Mesangial cell (primary cell): ENCODE results near the gene DDAH2. TPM values are rescaled to one million over a fixed set of nuclear protein-coding genes. Genes with fewer than 3 reads are reported as not detected.

Experiments
- total RNA-seq: library from RNA; depleted of rRNA; stranded (reverse); fragments of >200 nt; gene quantifications from 2 replicates; pipeline ENCODE4 v1.2.3, GENCODE V29; 2015

Gene DDAH2
- 38.1 and 92.2 TPM in 2 replicates for total RNA-seq

DNA sequence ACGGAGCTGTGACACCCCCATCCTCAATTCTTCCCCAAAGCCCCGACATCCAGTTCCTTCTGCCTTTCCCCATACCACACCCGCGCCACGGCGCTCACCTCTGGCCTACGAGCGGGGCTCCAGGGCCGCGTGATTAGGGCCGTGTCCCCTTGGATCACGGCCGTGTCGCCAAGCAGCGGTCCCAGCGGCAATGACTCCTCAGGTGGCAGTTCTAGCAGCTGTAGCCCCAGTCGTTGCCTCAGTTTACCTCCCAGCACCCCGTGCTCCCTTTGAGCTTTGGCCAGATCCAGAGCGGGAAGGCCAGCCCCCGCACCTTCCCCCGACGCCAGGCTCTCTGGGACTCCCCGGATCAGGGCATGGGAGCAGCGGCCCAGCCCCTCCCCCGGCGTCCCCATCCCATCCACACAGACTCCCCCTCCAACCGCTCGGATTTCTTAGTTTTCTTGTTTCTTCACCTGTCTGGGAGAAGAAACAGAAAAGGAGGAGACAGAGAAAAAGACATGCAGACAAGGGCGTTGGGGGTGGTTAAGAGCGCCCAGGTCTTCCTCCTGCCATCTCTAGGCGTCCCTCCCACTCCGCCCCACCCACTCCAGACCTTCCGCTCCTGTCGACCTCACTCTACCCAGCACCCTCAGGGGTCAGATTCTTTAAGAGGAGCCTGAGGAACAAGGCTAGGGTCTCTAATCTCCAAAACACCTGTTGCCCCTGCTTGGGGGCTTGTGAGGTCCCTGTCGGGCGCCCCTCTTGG lies at the start of gene DDAH2:
DDAH2 (minus strand) TSS at position 533 of the 748 bp plus-strand sequence; CDS start at position 395, 138 bp downstream.

GRCh38 chr6:31776989-31777666 lies 48.0 kb upstream of the DDAH2 start, which contains the start of gene VWA7:
VWA7 (minus strand) TSS chr6:31777328; CDS start chr6:31776779, 549 bp downstream.

DNA sequence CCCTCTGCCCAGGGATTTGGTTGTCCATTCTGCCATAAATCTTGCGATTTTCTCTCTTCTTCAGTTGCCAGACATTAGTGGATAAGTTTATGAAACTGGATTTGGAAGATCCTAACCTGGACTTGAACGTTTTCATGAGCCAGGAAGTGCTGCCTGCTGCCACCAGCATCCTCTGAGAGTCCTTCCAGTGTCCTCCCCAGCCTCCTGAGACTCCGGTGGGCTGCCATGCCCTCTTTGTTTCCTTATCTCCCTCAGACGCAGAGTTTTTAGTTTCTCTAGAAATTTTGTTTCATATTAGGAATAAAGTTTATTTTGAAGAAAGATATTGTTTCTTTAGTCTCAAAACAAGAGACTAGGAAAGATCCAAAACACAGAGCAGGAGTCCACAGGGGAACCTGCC lies 33.3 kb upstream of the DDAH2 start, which contains the start of gene SAPCD1:
SAPCD1 (plus strand) TSS at position 301 of the 400 bp plus-strand sequence. CDS start 399 bp downstream, outside the sequence.

DNA sequence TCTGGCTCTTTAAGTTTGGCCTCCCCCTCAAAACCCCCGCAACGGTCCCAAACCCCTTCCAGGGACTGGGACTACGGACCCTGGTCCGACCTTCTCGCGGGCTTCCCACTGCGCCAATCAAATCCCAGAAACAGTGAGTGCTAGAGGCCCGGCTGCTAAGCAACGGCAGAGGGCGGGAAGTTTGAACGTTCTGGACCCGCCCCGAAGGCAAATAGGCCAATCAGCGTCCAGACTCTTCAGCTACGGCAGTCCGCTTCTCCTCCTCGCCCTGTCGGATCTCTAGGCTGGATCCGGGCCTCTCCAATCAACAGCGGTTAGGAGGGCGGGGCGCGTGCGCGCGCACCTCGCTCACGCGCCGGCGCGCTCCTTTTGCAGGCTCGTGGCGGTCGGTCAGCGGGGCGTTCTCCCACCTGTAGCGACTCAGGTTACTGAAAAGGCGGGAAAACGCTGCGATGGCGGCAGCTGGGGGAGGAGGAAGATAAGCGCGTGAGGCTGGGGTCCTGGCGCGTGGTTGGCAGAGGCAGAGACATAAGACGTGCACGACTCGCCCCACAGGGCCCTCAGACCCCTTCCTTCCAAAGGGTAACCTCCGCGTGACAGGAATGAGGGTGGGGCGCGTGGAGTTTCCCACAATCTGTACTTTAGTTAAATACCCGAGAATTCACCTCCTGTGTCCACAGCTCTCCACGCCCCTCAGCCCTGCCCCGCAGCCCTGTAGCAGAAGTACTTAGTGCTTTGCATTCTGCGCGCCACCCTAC lies 10.7 kb upstream of the DDAH2 start, which contains the start of gene MSH5:
MSH5 (plus strand) TSS at position 367 of the 758 bp plus-strand sequence. CDS start 462 bp downstream, outside the sequence.

DNA sequence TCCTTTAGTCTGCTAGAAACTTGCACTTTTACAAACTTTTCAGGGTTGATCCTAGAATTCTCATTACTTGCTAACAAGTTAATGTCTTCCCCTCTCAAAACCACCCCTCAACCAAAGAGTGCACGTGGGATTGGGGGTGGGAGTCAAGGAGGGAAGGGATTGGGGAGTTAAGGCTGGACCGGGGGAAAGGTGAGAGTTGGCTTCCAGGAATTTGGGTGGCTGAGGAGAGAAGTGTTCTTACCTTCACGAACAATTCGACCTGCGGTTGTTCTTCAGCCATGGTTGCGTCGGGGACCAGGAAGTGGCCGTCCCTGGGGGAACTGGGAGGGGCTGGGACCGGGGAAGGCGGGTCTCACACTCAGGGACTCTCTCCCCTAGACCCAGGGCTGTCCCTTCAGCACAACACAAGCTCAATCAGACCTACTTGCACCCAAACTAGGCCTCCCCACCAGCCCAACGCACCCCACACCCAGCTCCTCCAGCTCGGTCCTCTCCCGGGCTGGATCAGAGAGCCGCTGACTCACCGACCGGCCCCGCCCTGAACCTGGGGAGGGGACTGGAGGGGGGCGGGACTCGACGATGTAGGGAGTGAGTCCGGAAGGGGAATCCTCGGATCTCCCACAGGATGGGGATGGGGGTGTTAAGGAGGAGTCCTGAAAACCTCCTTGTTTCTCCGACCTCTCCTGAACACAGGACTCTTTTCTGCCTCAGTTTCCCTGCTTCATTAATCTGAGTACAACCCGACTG lies 7.1 kb upstream of the DDAH2 start, which contains the start of gene CLIC1:
CLIC1 (minus strand) TSS at position 510 of the 747 bp plus-strand sequence; CDS start at position 280, 230 bp downstream.

GRCh38 chr6:31723245-31723979 lies 5.7 kb downstream of the DDAH2 start, which contains the start of gene MPIG6B:
MPIG6B (plus strand) TSS chr6:31723373; CDS start chr6:31723384, 11 bp downstream.

GRCh38 chr6:31721351-31722020 lies 7.6 kb downstream of the DDAH2 start, which contains the start of gene LY6G6C:
LY6G6C (minus strand) TSS chr6:31721746; CDS start chr6:31721679, 67 bp downstream.

GRCh38 chr6:31715022-31715958 lies 13.8 kb downstream of the DDAH2 start, which contains the start of gene LY6G6D:
LY6G6D (plus strand) TSS chr6:31715348; CDS start chr6:31715356, 8 bp downstream.

DNA sequence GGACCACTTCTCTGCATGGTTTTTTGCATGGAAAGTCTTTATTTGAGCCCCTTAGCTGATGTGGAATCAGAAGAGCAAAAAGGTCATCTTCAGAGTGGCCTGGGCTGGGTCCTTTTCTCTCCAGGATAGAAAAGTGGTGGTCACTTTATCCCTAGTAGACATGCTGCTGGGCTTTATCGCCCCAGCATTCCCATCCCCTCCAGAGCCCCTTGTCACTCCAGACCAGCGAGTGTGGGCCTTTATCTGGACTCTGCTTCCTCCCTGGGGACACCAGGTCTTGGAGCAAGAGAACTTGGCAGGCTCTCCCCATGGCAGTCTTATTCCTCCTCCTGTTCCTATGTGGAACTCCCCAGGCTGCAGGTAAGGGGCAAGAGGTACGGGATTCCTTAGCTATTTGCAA lies 22.5 kb downstream of the DDAH2 start, which contains the start of gene LY6G6F:
LY6G6F (plus strand) TSS at position 268 of the 400 bp plus-strand sequence; CDS start at position 309, 41 bp downstream.

GRCh38 chr6:31702819-31703716 lies 26.0 kb downstream of the DDAH2 start, which contains the start of gene ABHD16A:
ABHD16A (minus strand) TSS chr6:31703324; CDS start chr6:31703281, 43 bp downstream.

GRCh38 chr6:31680226-31681134 lies 48.6 kb downstream of the DDAH2 start, which contains the start of gene LY6G5C:
LY6G5C (minus strand) TSS chr6:31681067; CDS start chr6:31680373, 694 bp downstream.

Other genes with a start within 250 kb of the DDAH2 start
- gene MICB, start 231.2 kb downstream of the DDAH2 start, total RNA-seq = 7.5 and 28.2 TPM in 2 replicates
- gene MCCD1, start 200.3 kb downstream of the DDAH2 start, total RNA-seq = not detected in 2 replicates
- 416 and 449 TPM in 2 replicates for gene DDX39B, start 187.3 kb downstream of the DDAH2 start, total RNA-seq
- 0.63 and 0.98 TPM in 2 replicates for gene ATP6V1G2, start 182.7 kb downstream of the DDAH2 start, total RNA-seq
- 15.2 and 45.0 TPM in 2 replicates for gene NFKBIL1, start 181.7 kb downstream of the DDAH2 start, total RNA-seq
- not detected in 2 replicates for gene LTA, start 157.0 kb downstream of the DDAH2 start, total RNA-seq
- 1.3 and 5.7 TPM in 2 replicates for gene TNF, start 153.7 kb downstream of the DDAH2 start, total RNA-seq
- gene LTB, start 146.9 kb downstream of the DDAH2 start, total RNA-seq = 1.3 and 2.0 TPM in 2 replicates
- not detected in 2 replicates for gene LST1, start 143.0 kb downstream of the DDAH2 start, total RNA-seq
- gene NCR3, start 136.3 kb downstream of the DDAH2 start, total RNA-seq = not detected in 2 replicates
- not detected in 2 replicates for gene AIF1, start 114.1 kb downstream of the DDAH2 start, total RNA-seq
- 145 and 181 TPM in 2 replicates for gene PRRC2A, start 108.6 kb downstream of the DDAH2 start, total RNA-seq
- gene BAG6, start 76.6 kb downstream of the DDAH2 start, total RNA-seq = 343 and 397 TPM in 2 replicates
- gene APOM, start 73.4 kb downstream of the DDAH2 start, total RNA-seq = 2.8 and 5.2 TPM in 2 replicates
- gene C6orf47, start 68.5 kb downstream of the DDAH2 start, total RNA-seq = 13.0 and 16.7 TPM in 2 replicates
- 10.1 and 12.8 TPM in 2 replicates for gene GPANK1, start 64.3 kb downstream of the DDAH2 start, total RNA-seq
- gene CSNK2B, start 63.2 kb downstream of the DDAH2 start, total RNA-seq = 302 and 333 TPM in 2 replicates
- gene LY6G5B, start 59.3 kb downstream of the DDAH2 start, total RNA-seq = 1.3 and 2.3 TPM in 2 replicates
- 0.65 TPM in 1 of 2 replicates, not detected in the other for gene LY6G5C, start 48.2 kb downstream of the DDAH2 start, total RNA-seq
- gene ABHD16A, start 26.0 kb downstream of the DDAH2 start, total RNA-seq = 31.6 and 46.3 TPM in 2 replicates
- gene LY6G6F, start 22.4 kb downstream of the DDAH2 start, total RNA-seq = not detected in 2 replicates
- gene LY6G6D, start 14.0 kb downstream of the DDAH2 start, total RNA-seq = not detected in 2 replicates
- not detected in 2 replicates for gene LY6G6C, start 7.6 kb downstream of the DDAH2 start, total RNA-seq
- not detected in 2 replicates for gene MPIG6B, start 5.9 kb downstream of the DDAH2 start, total RNA-seq
- gene CLIC1, start 7.2 kb upstream of the DDAH2 start, total RNA-seq = 577 and 1,120 TPM in 2 replicates
- 9.3 and 17.6 TPM in 2 replicates for gene MSH5, start 10.7 kb upstream of the DDAH2 start, total RNA-seq
- 1.0 and 5.7 TPM in 2 replicates for gene SAPCD1, start 33.4 kb upstream of the DDAH2 start, total RNA-seq
- 0.81 and 9.8 TPM in 2 replicates for gene VWA7, start 48.0 kb upstream of the DDAH2 start, total RNA-seq
- gene VARS1, start 66.5 kb upstream of the DDAH2 start, total RNA-seq = 85.2 and 165 TPM in 2 replicates
- gene LSM2, start 77.7 kb upstream of the DDAH2 start, total RNA-seq = 71.0 and 128 TPM in 2 replicates
- 0.16 and 0.76 TPM in 2 replicates for gene HSPA1L, start 86.0 kb upstream of the DDAH2 start, total RNA-seq
- gene HSPA1A, start 86.2 kb upstream of the DDAH2 start, total RNA-seq = 55.9 and 60.6 TPM in 2 replicates
- gene HSPA1B, start 98.4 kb upstream of the DDAH2 start, total RNA-seq = 78.6 and 83.3 TPM in 2 replicates
- 62.1 and 191 TPM in 2 replicates for gene NEU1, start 133.5 kb upstream of the DDAH2 start, total RNA-seq
- gene SLC44A4, start 149.7 kb upstream of the DDAH2 start, total RNA-seq = 1.9 TPM in 1 of 2 replicates, not detected in the other
- 50.0 and 68.5 TPM in 2 replicates for gene EHMT2, start 168.4 kb upstream of the DDAH2 start, total RNA-seq
- gene ZBTB12, start 172.8 kb upstream of the DDAH2 start, total RNA-seq = 2.4 and 6.2 TPM in 2 replicates
- 0.49 and 2.5 TPM in 2 replicates for gene C2, start 198.4 kb upstream of the DDAH2 start, total RNA-seq
- gene CFB, start 216.8 kb upstream of the DDAH2 start, total RNA-seq = 0.33 and 3.7 TPM in 2 replicates
- 108 and 116 TPM in 2 replicates for gene NELFE, start 229.7 kb upstream of the DDAH2 start, total RNA-seq
- gene SKIC2, start 229.9 kb upstream of the DDAH2 start, total RNA-seq = 42.3 and 43.2 TPM in 2 replicates
- gene DXO, start 242.8 kb upstream of the DDAH2 start, total RNA-seq = 21.5 and 27.3 TPM in 2 replicates